DOHH2 (cell line): ENCODE results near the gene GALNT13.

Experiments
- CTCF ChIP-seq: fragments of 200-600 bp; sonication (generic); IDR thresholded peaks from one replicate; pipeline ENCODE4 v1.5.1; 2014; ENCODE audit warnings: antibody characterized with exemption, mild to moderate bottlenecking, low read depth, low read length; ENCODE audit not compliant: poor library complexity, severe bottlenecking
- EZH2phosphoT487 ChIP-seq: fragments of 200-600 bp; sonication (generic); IDR thresholded peaks from 2 replicates; pipeline ENCODE4 v1.6.1; 2017; ENCODE audit warnings: borderline replicate concordance, mild to moderate bottlenecking, antibody characterized with exemption, low read length, moderate library complexity, mixed read lengths

GRCh38 chr2:154495455-154495868, 623.7 kb downstream of the GALNT13 start:
- TF ChIP-seq CTCF (no peak), EZH2phosphoT487 (no peak)
